Neural cell (in vitro differentiated cells): ENCODE data around the gene LRMDA. TPM values are rescaled to one million over a fixed set of nuclear protein-coding genes. Genes with fewer than 3 reads are reported as not detected.

Source experiments
- H2AFZ ChIP-seq: fragments of 200-600, 300-800 bp; sonication (generic), shearing (Covaris generic); 2 replicates; pipeline ENCODE4 v1.6.0; 2014; ENCODE audit warnings: low read depth, mild to moderate bottlenecking, antibody characterized with exemption, low read length, moderate library complexity
- H3F3A ChIP-seq: fragments of 200-600 bp; shearing (Covaris generic); 2 replicates; pipeline ENCODE4 v1.6.1; 2016; ENCODE audit warnings: mild to moderate bottlenecking, moderate library complexity, mixed read lengths, antibody characterized with exemption, low read length; ENCODE audit not compliant: insufficient read depth, poor library complexity, severe bottlenecking
- H3K27ac ChIP-seq: fragments of 200-600, 300-800 bp; sonication (generic), shearing (Covaris generic); 2 replicates; pipeline ENCODE4 v1.5.1; 2014; ENCODE audit warnings: mild to moderate bottlenecking, low read length, moderate library complexity
- H3K27me3 ChIP-seq: fragments of 300-800, 200-600 bp; sonication (generic), shearing (Covaris generic); 2 replicates; pipeline ENCODE4 v1.6.0; 2014; ENCODE audit warnings: mild to moderate bottlenecking, low read depth, low read length, moderate library complexity; ENCODE audit not compliant: insufficient read depth
- H3K36me3 ChIP-seq: fragments of 300-800, 200-600 bp; sonication (generic), shearing (Covaris generic); 2 replicates; pipeline ENCODE4 v1.5.1; 2014; ENCODE audit warnings: mild to moderate bottlenecking, antibody characterized with exemption, low read length, moderate library complexity; ENCODE audit not compliant: insufficient read depth
- H3K4me2 ChIP-seq: fragments of 300-800, 200-600 bp; sonication (generic), shearing (Covaris generic); 2 replicates; pipeline ENCODE4 v1.6.0; 2014; ENCODE audit warnings: mild to moderate bottlenecking, low read length
- H3K4me3 ChIP-seq: fragments of 300-800, 200-600 bp; sonication (generic), shearing (Covaris generic); 2 replicates; pipeline ENCODE4 v1.5.1; 2014; ENCODE audit warnings: mild to moderate bottlenecking, low read length, moderate library complexity
- H3K79me2 ChIP-seq: fragments of 200-600 bp; shearing (Covaris generic); replicated peaks from 2 replicates; pipeline ENCODE4 v1.6.0; 2014; ENCODE audit warnings: mild to moderate bottlenecking, low read length, moderate library complexity; ENCODE audit not compliant: insufficient read depth
- H3K9ac ChIP-seq: fragments of 300-800, 200-600 bp; sonication (generic), shearing (Covaris generic); 2 replicates; pipeline ENCODE4 v1.6.1; 2016; ENCODE audit warnings: mild to moderate bottlenecking, low read length, mixed read lengths
- H3K9me2 ChIP-seq: fragments of 200-600 bp; shearing (Covaris generic); 2 replicates; pipeline ENCODE4 v1.6.1; 2016; ENCODE audit warnings: mild to moderate bottlenecking, low read length, mixed read lengths; ENCODE audit not compliant: insufficient read depth
- H3K9me3 ChIP-seq: fragments of 200-600, 300-800 bp; sonication (generic), shearing (Covaris generic); 2 replicates; pipeline ENCODE4 v1.6.1; 2016; ENCODE audit warnings: mild to moderate bottlenecking, mixed run types, low read length, moderate library complexity, mixed read lengths
- H4K20me1 ChIP-seq: fragments of 200-600 bp; shearing (Covaris generic); 2 replicates; pipeline ENCODE4 v1.6.1; 2016; ENCODE audit warnings: mild to moderate bottlenecking, mixed run types; ENCODE audit not compliant: insufficient read depth
- EZH2 ChIP-seq: fragments of 200-600, 300-800 bp; shearing (Covaris generic), sonication (generic); IDR thresholded peaks from 2 replicates; pipeline ENCODE4 v1.6.1; 2014; ENCODE audit warnings: antibody characterized with exemption, low read length, borderline replicate concordance, mild to moderate bottlenecking; ENCODE audit not compliant: insufficient read depth, poor library complexity, severe bottlenecking
- MXI1 ChIP-seq: fragments of 450-650 bp; conservative IDR thresholded peaks from 2 replicates; pipeline ENCODE4 v1.6.1; 2014; ENCODE audit warnings: antibody characterized with exemption, mild to moderate bottlenecking; ENCODE audit not compliant: poor library complexity, severe bottlenecking
- POLR2AphosphoS5 ChIP-seq: IDR thresholded peaks from 2 replicates; pipeline ENCODE4 v1.6.1; 2012
- RAD21 ChIP-seq: fragments of 450-650 bp; conservative IDR thresholded peaks from 2 replicates; pipeline ENCODE4 v1.6.1; 2014; ENCODE audit warnings: antibody characterized with exemption, mild to moderate bottlenecking, moderate library complexity
- SMC3 ChIP-seq: fragments of 450-650 bp; conservative IDR thresholded peaks from 2 replicates; pipeline ENCODE4 v1.6.1; 2014; ENCODE audit warnings: antibody characterized with exemption, mild to moderate bottlenecking, moderate library complexity; ENCODE audit not compliant: poor library complexity
- TAF1 ChIP-seq: IDR thresholded peaks from 2 replicates; pipeline ENCODE4 v1.6.1; 2012; ENCODE audit warnings: low read depth
- polyA plus RNA-seq: library from polyadenylated mRNA; depleted of rRNA; stranded (reverse); fragments of >200 nt; gene quantifications from 2 replicates; pipeline ENCODE4 v1.2.3, GENCODE V29; 2014
- TF ChIP-seq, protein P1 (sequence below): fragments of 450-650 bp; IDR thresholded peaks from 2 replicates; pipeline ENCODE4 v1.5.1; 2014; ENCODE audit warnings: antibody characterized with exemption, mild to moderate bottlenecking, moderate library complexity; ENCODE audit not compliant: poor library complexity, severe bottlenecking
- TF ChIP-seq, protein P2 (sequence below): IDR thresholded peaks from 2 replicates; pipeline ENCODE4 v1.6.1; 2012; ENCODE audit warnings: borderline replicate concordance

LRMDA gene
- polyA plus RNA-seq, 1 donor from 2014 or later, result 5.6 TPM

DNA sequence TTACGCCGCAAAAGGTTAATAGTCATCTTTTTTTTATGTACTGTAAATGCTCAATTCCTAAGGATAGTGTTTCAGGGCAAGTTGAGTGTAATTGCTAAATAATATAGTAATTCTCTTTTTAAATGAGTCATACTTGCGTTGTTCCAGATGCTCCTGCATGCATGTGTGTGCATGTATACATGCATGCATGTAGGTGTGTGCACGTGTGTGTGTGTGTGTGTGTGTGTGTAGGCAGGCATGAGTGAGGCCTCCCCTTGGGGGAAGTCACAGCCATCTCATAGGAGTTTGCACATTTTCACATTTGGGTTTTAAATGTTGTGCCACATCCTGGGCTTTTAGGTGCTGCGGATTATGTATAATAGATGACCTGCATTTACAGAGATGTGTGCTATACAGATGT is 1110.4 kb downstream of the LRMDA start (continued):
- TF ChIP-seq, protein P1, sequence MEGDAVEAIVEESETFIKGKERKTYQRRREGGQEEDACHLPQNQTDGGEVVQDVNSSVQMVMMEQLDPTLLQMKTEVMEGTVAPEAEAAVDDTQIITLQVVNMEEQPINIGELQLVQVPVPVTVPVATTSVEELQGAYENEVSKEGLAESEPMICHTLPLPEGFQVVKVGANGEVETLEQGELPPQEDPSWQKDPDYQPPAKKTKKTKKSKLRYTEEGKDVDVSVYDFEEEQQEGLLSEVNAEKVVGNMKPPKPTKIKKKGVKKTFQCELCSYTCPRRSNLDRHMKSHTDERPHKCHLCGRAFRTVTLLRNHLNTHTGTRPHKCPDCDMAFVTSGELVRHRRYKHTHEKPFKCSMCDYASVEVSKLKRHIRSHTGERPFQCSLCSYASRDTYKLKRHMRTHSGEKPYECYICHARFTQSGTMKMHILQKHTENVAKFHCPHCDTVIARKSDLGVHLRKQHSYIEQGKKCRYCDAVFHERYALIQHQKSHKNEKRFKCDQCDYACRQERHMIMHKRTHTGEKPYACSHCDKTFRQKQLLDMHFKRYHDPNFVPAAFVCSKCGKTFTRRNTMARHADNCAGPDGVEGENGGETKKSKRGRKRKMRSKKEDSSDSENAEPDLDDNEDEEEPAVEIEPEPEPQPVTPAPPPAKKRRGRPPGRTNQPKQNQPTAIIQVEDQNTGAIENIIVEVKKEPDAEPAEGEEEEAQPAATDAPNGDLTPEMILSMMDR, result no peak

DNA sequence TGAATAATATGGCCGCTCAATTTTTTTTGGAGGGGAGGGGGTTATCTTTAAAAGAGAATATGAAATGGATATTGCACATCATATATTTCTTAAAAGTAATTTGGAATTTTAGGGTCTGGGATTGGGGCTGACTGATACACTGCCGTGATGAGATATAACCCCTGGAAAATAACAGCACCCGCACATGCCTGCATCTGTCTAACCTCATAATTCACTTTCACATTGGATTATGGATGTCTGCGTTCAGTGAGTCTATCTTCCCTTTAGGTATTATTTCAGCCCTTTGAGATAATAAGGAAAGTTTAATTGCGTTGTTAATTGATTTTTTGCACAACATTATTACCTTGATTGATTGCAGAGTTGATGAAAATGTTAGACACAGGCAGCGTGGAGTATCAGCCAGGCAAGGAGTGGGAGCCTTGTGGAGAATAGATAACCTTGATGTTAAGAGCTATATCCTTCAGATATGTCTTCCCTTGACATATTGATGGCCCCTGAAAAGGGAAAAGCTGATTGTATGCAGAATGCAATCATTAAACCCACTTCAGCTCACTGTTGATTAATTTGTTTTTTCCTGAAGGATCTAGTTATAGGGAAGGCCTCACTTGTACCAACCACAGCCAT is 1111.0 kb downstream of the LRMDA start:
- H3K4me3 ChIP-seq, result no peak overlapping the region
- no peak overlapping the region for H3K4me2 ChIP-seq
- H3K36me3 ChIP-seq, result no peaks in the 10 kb centered on the region
- no peaks in the 10 kb centered on the region for H3K79me2 ChIP-seq
- H2AFZ ChIP-seq, result no peak overlapping the region
- no peaks in the 10 kb centered on the region for H4K20me1 ChIP-seq
- no peaks in the 10 kb centered on the region for H3K27me3 ChIP-seq
- no peaks in the 10 kb centered on the region for H3F3A ChIP-seq
- no peaks in the 10 kb centered on the region for H3K9me2 ChIP-seq
- H3K9ac ChIP-seq, result no peak overlapping the region
- H3K9me3 ChIP-seq, result no peaks in the 10 kb centered on the region
- no peak overlapping the region for H3K27ac ChIP-seq
- no peak for TF ChIP-seq TAF1
- no peak for TF ChIP-seq POLR2AphosphoS5
- TF ChIP-seq, protein P2, sequence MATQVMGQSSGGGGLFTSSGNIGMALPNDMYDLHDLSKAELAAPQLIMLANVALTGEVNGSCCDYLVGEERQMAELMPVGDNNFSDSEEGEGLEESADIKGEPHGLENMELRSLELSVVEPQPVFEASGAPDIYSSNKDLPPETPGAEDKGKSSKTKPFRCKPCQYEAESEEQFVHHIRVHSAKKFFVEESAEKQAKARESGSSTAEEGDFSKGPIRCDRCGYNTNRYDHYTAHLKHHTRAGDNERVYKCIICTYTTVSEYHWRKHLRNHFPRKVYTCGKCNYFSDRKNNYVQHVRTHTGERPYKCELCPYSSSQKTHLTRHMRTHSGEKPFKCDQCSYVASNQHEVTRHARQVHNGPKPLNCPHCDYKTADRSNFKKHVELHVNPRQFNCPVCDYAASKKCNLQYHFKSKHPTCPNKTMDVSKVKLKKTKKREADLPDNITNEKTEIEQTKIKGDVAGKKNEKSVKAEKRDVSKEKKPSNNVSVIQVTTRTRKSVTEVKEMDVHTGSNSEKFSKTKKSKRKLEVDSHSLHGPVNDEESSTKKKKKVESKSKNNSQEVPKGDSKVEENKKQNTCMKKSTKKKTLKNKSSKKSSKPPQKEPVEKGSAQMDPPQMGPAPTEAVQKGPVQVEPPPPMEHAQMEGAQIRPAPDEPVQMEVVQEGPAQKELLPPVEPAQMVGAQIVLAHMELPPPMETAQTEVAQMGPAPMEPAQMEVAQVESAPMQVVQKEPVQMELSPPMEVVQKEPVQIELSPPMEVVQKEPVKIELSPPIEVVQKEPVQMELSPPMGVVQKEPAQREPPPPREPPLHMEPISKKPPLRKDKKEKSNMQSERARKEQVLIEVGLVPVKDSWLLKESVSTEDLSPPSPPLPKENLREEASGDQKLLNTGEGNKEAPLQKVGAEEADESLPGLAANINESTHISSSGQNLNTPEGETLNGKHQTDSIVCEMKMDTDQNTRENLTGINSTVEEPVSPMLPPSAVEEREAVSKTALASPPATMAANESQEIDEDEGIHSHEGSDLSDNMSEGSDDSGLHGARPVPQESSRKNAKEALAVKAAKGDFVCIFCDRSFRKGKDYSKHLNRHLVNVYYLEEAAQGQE, result no peak

DNA sequence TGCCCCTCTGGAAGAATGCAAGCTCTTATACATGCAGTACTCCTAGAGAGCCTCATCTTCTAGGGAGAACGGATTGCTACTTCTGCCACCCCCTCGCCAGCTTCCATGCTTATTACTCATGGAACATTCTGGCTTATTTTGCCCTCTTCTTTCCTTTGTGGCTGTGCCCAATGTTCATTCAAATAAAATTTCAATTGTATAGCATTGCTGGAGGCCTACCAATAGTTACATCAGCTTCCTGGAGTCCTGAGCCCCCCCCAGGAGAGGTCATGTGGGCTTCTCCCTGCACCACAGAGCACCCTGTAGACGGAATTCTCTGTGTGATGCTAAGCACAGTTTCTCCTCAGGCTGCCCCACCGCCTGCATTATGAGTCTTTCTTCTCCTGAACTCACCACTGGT is 1112.2 kb downstream of the LRMDA start:
- no peak overlapping the region for H2AFZ ChIP-seq
- H3K27me3 ChIP-seq, result no peaks in the 10 kb centered on the region
- no peak overlapping the region for H3K9ac ChIP-seq
- no peaks in the 10 kb centered on the region for H3F3A ChIP-seq
- H3K4me2 ChIP-seq, result no peak overlapping the region
- TF ChIP-seq, protein P2, result no peak
- TF ChIP-seq TAF1 (no peak), MXI1 (no peak), EZH2 (no peak), POLR2AphosphoS5 (no peak), SMC3 (no peak), RAD21 (no peak)
- TF ChIP-seq, protein P1, result no peak
- H3K79me2 ChIP-seq, result no peaks in the 10 kb centered on the region
- no peaks in the 10 kb centered on the region for H4K20me1 ChIP-seq
- H3K27ac ChIP-seq, result no peak overlapping the region
- H3K9me2 ChIP-seq, result no peaks in the 10 kb centered on the region
- no peak overlapping the region for H3K4me3 ChIP-seq
- H3K36me3 ChIP-seq, result no peaks in the 10 kb centered on the region
- no peaks in the 10 kb centered on the region for H3K9me3 ChIP-seq
